OCI-LY3 (cell line): Measurements from ENCODE around the gene MANEAL.

Source experiments
- H2AFZ ChIP-seq: fragments of 200-600, 300-600 bp; shearing (Covaris generic); 2 replicates; pipeline ENCODE4 v1.6.0; 2014; ENCODE audit warnings: antibody characterized with exemption, low read depth, low read length
- H3K27ac ChIP-seq: fragments of 200-600, 300-600 bp; sonication (generic); 2 replicates; pipeline ENCODE4 v1.5.1; 2014; ENCODE audit warnings: mild to moderate bottlenecking, low read length, moderate library complexity, mixed read lengths
- H3K27me3 ChIP-seq: fragments of 200-600, 300-600 bp; sonication (generic); 2 replicates; pipeline ENCODE4 v1.6.1; 2014; ENCODE audit warnings: low read depth, low read length, mixed read lengths
- H3K36me3 ChIP-seq: fragments of 200-600, 300-600 bp; sonication (generic); replicated peaks from 2 replicates; pipeline ENCODE3; 2014; ENCODE audit warnings: low read depth, low read length, mixed read lengths
- H3K4me1 ChIP-seq: fragments of 300-600, 200-600 bp; sonication (generic); 2 replicates; pipeline ENCODE4 v1.6.1; 2014; ENCODE audit warnings: low read length, mixed read lengths
- H3K4me2 ChIP-seq: fragments of 200-600, 300-600 bp; sonication (generic); 2 replicates; pipeline ENCODE4 v1.6.1; 2014; ENCODE audit warnings: low read length, mixed read lengths
- H3K4me3 ChIP-seq: fragments of 300-600, 200-600 bp; sonication (generic); 2 replicates; pipeline ENCODE4 v1.5.1; 2014; ENCODE audit warnings: antibody characterized with exemption, mild to moderate bottlenecking, low read length, moderate library complexity
- H3K79me2 ChIP-seq: fragments of 300-600, 200-600 bp; shearing (Covaris generic); 2 replicates; pipeline ENCODE4 v1.6.1; 2014; ENCODE audit warnings: mild to moderate bottlenecking, low read length, mixed read lengths
- H3K9ac ChIP-seq: fragments of 300-600, 200-600 bp; shearing (Covaris generic); 2 replicates; pipeline ENCODE4 v1.6.0; 2014; ENCODE audit warnings: mild to moderate bottlenecking, low read length, moderate library complexity
- H3K9me3 ChIP-seq: fragments of 200-600, 300-600 bp; shearing (Covaris generic); 2 replicates; pipeline ENCODE4 v1.6.1; 2014; ENCODE audit warnings: low read length, mixed read lengths; ENCODE audit not compliant: insufficient read depth
- H4K20me1 ChIP-seq: fragments of 200-600, 300-600 bp; sonication (generic); 2 replicates; pipeline ENCODE4 v1.6.1; 2016; ENCODE audit warnings: low read length, mixed read lengths; ENCODE audit not compliant: insufficient read depth
- EZH2phosphoT487 ChIP-seq: fragments of 200-600 bp; shearing (Covaris generic); IDR thresholded peaks from 2 replicates; pipeline ENCODE4 v1.6.1; 2018; ENCODE audit warnings: antibody characterized with exemption, mixed run types, low read depth
- TF ChIP-seq, protein P1 (sequence below): fragments of 200-600, 300-600 bp; sonication (generic); IDR thresholded peaks from 2 replicates; pipeline ENCODE4 v1.5.1; 2014; ENCODE audit warnings: antibody characterized with exemption, low read length, low read depth

MANEAL gene

GRCh38 chr1:37797750-37798345 is 4.2 kb downstream of the MANEAL start:
- Histone ChIP-seq H3K79me2 (peaks cover 17% of the 10 kb centered on the region), H3K9me3 (no peaks in the 10 kb centered on the region), H3K4me1 (peaks cover 22% of the 10 kb centered on the region), H3K4me3 (no peak overlapping the region), H3K4me2 (no peak overlapping the region), H3K36me3 (peaks cover 19% of the 10 kb centered on the region), H3K27me3 (no peaks in the 10 kb centered on the region), H4K20me1 (peaks cover 14% of the 10 kb centered on the region; the same call in 1 of the 2 replicates), H3K9ac (no peak overlapping the region), H3K27ac (no peak overlapping the region), H2AFZ (no peak overlapping the region)
- no peak for TF ChIP-seq EZH2phosphoT487
- TF ChIP-seq, protein P1, sequence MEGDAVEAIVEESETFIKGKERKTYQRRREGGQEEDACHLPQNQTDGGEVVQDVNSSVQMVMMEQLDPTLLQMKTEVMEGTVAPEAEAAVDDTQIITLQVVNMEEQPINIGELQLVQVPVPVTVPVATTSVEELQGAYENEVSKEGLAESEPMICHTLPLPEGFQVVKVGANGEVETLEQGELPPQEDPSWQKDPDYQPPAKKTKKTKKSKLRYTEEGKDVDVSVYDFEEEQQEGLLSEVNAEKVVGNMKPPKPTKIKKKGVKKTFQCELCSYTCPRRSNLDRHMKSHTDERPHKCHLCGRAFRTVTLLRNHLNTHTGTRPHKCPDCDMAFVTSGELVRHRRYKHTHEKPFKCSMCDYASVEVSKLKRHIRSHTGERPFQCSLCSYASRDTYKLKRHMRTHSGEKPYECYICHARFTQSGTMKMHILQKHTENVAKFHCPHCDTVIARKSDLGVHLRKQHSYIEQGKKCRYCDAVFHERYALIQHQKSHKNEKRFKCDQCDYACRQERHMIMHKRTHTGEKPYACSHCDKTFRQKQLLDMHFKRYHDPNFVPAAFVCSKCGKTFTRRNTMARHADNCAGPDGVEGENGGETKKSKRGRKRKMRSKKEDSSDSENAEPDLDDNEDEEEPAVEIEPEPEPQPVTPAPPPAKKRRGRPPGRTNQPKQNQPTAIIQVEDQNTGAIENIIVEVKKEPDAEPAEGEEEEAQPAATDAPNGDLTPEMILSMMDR, result no peak

GRCh38 chr1:37802439-37802838 is 8.8 kb downstream of the MANEAL start:
- Histone ChIP-seq H3K36me3 (peaks cover 43% of the 10 kb centered on the region), H3K4me3 (no peak overlapping the region), H3K27ac (no peak overlapping the region), H3K4me1 (peaks cover 7% of the 10 kb centered on the region), H3K4me2 (no peak overlapping the region), H3K79me2 (peaks cover 23% of the 10 kb centered on the region), H3K9me3 (no peaks in the 10 kb centered on the region), H3K9ac (no peak overlapping the region), H4K20me1 (peaks cover 8% of the 10 kb centered on the region), H2AFZ (no peak overlapping the region), H3K27me3 (no peaks in the 10 kb centered on the region)
- TF ChIP-seq, protein P1, result no peak
- TF ChIP-seq EZH2phosphoT487, result no peak

GRCh38 chr1:37807220-37807554 is 13.5 kb downstream of the MANEAL start:
- peak overlapping the region; percentile 100 for H3K4me3 ChIP-seq
- H3K36me3 ChIP-seq, result peaks cover 29% of the 10 kb centered on the region
- H3K4me2 ChIP-seq, result peak overlapping the region; percentile 96
- peak overlapping the region; percentile 37; the same call in 1 of the 2 replicates for H3K27ac ChIP-seq
- H3K4me1 ChIP-seq, result peaks cover 13% of the 10 kb centered on the region
- no peak overlapping the region for H2AFZ ChIP-seq
- H4K20me1 ChIP-seq, result peaks cover 9% of the 10 kb centered on the region
- TF ChIP-seq, protein P1, result no peak
- TF ChIP-seq EZH2phosphoT487, result no peak
- no peaks in the 10 kb centered on the region for H3K9me3 ChIP-seq
- no peaks in the 10 kb centered on the region for H3K27me3 ChIP-seq
- peaks cover 36% of the 10 kb centered on the region for H3K79me2 ChIP-seq
- H3K9ac ChIP-seq, result peak overlapping the region; percentile 90

GRCh38 chr1:37807555-37808368 is 14.1 kb downstream of the MANEAL start, which contains the start of the genes C1orf122 and YRDC:
C1orf122 (plus strand) TSS chr1:37807790; CDS start chr1:37808405, 615 bp downstream.
YRDC (minus strand) TSS chr1:37808208; CDS start chr1:37808180, 28 bp downstream.
- Histone ChIP-seq H3K9ac (peak within 1 kb of the TSS; percentile 90), H4K20me1 (peaks cover 9% of the 10 kb centered on the region), H3K4me2 (peak within 1 kb of the TSS; percentile 96), H2AFZ (no peak within 1 kb of the TSS), H3K79me2 (peaks cover 36% of the 10 kb centered on the region), H3K27me3 (no peaks in the 10 kb centered on the region), H3K4me1 (peaks cover 13% of the 10 kb centered on the region), H3K9me3 (no peaks in the 10 kb centered on the region), H3K36me3 (peaks cover 24% of the 10 kb centered on the region), H3K4me3 (peak within 1 kb of the TSS; percentile 100), H3K27ac (peak within 1 kb of the TSS; percentile 37)
- TF ChIP-seq EZH2phosphoT487, result no peak
- TF ChIP-seq, protein P1, result no peak
